ENCODE measurements around the gene TMEM37. TPM values are rescaled to one million over a fixed set of nuclear protein-coding genes. Genes with fewer than 3 reads are reported as not detected.

TMEM37 gene
- total and polyA plus RNA-seq, 2 of the 13 experiments (the other 11 are each of a cell fraction or from before 2014, with no cell fraction given): 37.7 to 115 TPM

DNA sequence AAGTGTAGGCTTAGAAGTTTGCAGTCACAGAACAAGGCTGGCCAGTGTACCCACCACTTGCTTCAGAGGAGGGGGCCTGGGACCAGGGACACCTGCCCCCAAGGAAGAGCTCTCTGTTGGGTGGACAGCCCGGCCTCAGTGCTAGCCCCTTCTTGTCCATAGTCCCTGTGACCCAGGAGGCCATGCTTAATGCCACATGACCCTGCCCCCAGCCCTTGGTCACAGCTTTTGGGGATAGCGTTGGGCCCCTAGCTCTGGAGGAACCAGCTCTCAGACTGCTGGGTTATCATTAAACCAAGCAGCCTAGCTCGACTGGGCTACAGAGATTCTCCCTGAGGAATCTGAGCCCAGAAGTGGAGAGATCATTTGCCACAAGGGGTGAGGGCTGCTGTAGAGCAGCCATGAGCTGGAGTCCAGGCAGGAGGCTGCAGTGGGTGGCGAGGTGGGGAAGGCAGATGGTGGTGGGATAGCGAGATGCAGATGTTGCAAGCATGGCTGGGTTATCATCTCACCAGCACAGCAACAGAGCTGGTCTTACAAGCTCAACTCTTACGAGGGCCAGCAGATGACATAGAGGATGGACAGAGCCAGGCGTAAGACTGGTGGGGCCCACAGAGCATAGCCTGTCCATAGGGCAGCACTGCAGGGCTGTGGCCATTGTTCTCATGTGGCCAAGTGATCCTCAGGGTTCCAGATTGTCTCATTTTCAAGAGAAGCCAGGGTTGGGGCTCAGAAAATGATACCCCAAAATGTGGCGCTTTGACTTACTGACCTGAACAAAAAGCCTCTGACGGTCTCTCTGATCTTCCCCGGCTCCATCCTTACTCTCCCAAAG is 7.2 kb upstream of the TMEM37 start (continued):
- no peak for TF ChIP-seq ZNF34 (CRISPR knock-in tag; IDR thresholded peaks at IDR 0.05; ENCODE audit: borderline replicate concordance)
- peak; percentile 59; the same call in 1 of the 2 replicates for TF ChIP-seq SPEN (CRISPR knock-in tag; IDR thresholded peaks at IDR 0.05; ENCODE audit: low read depth)
- TF ChIP-seq, protein P1, sequence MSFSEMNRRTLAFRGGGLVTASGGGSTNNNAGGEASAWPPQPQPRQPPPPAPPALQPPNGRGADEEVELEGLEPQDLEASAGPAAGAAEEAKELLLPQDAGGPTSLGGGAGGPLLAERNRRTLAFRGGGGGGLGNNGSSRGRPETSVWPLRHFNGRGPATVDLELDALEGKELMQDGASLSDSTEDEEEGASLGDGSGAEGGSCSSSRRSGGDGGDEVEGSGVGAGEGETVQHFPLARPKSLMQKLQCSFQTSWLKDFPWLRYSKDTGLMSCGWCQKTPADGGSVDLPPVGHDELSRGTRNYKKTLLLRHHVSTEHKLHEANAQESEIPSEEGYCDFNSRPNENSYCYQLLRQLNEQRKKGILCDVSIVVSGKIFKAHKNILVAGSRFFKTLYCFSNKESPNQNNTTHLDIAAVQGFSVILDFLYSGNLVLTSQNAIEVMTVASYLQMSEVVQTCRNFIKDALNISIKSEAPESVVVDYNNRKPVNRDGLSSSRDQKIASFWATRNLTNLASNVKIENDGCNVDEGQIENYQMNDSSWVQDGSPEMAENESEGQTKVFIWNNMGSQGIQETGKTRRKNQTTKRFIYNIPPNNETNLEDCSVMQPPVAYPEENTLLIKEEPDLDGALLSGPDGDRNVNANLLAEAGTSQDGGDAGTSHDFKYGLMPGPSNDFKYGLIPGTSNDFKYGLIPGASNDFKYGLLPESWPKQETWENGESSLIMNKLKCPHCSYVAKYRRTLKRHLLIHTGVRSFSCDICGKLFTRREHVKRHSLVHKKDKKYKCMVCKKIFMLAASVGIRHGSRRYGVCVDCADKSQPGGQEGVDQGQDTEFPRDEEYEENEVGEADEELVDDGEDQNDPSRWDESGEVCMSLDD (CRISPR knock-in tag; IDR thresholded peaks at IDR 0.05; ENCODE audit: borderline replicate concordance): peak; percentile 67; the same call in 1 of the 2 replicates
- no peak for TF ChIP-seq ONECUT2 (CRISPR knock-in tag; IDR thresholded peaks at IDR 0.05)
- TF ChIP-seq, protein P2, sequence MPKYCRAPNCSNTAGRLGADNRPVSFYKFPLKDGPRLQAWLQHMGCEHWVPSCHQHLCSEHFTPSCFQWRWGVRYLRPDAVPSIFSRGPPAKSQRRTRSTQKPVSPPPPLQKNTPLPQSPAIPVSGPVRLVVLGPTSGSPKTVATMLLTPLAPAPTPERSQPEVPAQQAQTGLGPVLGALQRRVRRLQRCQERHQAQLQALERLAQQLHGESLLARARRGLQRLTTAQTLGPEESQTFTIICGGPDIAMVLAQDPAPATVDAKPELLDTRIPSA (CRISPR knock-in tag; IDR thresholded peaks at IDR 0.05; ENCODE audit: borderline replicate concordance): no peak
- TF ChIP-seq MED1 (CRISPR knock-in tag; IDR thresholded peaks at IDR 0.05): no peak
- 0 out of 2 replicates have a peak, but pooled peaks have one; percentile 27 for TF ChIP-seq ZNF350 (CRISPR knock-in tag; IDR thresholded peaks at IDR 0.05; ENCODE audit: borderline replicate concordance, low read depth)
- TF ChIP-seq, protein P3, sequence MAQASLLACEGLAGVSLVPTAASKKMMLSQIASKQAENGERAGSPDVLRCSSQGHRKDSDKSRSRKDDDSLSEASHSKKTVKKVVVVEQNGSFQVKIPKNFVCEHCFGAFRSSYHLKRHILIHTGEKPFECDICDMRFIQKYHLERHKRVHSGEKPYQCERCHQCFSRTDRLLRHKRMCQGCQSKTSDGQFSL (CRISPR knock-in tag; IDR thresholded peaks at IDR 0.05): no peak
- TF ChIP-seq HNRNPL (IDR thresholded peaks at IDR 0.05; ENCODE audit: low read depth, low read length): no peak
- TF ChIP-seq ARHGAP35 (CRISPR knock-in tag; IDR thresholded peaks at IDR 0.05; ENCODE audit: borderline replicate concordance): no peak
- no peak for TF ChIP-seq ZMYM3 (CRISPR knock-in tag; IDR thresholded peaks at IDR 0.05)
- TF ChIP-seq, protein P4, sequence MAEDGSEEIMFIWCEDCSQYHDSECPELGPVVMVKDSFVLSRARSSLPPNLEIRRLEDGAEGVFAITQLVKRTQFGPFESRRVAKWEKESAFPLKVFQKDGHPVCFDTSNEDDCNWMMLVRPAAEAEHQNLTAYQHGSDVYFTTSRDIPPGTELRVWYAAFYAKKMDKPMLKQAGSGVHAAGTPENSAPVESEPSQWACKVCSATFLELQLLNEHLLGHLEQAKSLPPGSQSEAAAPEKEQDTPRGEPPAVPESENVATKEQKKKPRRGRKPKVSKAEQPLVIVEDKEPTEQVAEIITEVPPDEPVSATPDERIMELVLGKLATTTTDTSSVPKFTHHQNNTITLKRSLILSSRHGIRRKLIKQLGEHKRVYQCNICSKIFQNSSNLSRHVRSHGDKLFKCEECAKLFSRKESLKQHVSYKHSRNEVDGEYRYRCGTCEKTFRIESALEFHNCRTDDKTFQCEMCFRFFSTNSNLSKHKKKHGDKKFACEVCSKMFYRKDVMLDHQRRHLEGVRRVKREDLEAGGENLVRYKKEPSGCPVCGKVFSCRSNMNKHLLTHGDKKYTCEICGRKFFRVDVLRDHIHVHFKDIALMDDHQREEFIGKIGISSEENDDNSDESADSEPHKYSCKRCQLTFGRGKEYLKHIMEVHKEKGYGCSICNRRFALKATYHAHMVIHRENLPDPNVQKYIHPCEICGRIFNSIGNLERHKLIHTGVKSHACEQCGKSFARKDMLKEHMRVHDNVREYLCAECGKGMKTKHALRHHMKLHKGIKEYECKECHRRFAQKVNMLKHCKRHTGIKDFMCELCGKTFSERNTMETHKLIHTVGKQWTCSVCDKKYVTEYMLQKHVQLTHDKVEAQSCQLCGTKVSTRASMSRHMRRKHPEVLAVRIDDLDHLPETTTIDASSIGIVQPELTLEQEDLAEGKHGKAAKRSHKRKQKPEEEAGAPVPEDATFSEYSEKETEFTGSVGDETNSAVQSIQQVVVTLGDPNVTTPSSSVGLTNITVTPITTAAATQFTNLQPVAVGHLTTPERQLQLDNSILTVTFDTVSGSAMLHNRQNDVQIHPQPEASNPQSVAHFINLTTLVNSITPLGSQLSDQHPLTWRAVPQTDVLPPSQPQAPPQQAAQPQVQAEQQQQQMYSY (CRISPR knock-in tag; IDR thresholded peaks at IDR 0.05): no peak
- TF ChIP-seq ZNF672 (CRISPR knock-in tag; IDR thresholded peaks at IDR 0.05): no peak
- no peak for TF ChIP-seq TRIM24 (CRISPR knock-in tag; IDR thresholded peaks at IDR 0.05)
- no peak for TF ChIP-seq ZNF816 (CRISPR knock-in tag; IDR thresholded peaks at IDR 0.05; ENCODE audit: borderline replicate concordance)
- TF ChIP-seq ZNF746 (CRISPR knock-in tag; IDR thresholded peaks at IDR 0.05): no peak
- TF ChIP-seq, protein P5, sequence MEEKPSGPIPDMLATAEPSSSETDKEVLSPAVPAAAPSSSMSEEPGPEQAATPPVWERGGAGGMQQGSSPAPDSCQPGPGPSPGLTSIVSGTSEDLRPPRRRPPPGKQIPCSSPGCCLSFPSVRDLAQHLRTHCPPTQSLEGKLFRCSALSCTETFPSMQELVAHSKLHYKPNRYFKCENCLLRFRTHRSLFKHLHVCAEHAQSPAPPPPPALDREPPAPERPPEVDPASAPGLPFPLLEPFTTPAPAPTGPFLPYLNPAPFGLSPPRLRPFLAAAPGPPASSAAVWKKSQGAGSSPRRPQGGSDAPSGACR (CRISPR knock-in tag; IDR thresholded peaks at IDR 0.05): no peak
- TF ChIP-seq SALL1 (CRISPR knock-in tag; IDR thresholded peaks at IDR 0.05): peak; percentile 39; the same call in 1 of the 2 replicates
- TF ChIP-seq, protein P6, sequence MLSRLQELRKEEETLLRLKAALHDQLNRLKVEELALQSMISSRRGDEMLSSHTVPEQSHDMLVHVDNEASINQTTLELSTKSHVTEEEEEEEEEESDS (CRISPR knock-in tag; IDR thresholded peaks at IDR 0.05; ENCODE audit: borderline replicate concordance): no peak

All from HepG2 (cell line).